Motor neuron (in vitro differentiated cells): Measurements from ENCODE around the gene MEX3C. TPM values are rescaled to one million over a fixed set of nuclear protein-coding genes. Genes with fewer than 3 reads are reported as not detected.

ENCODE experiments used
- ATAC-seq, 8 experiments: fragments of 200-7000 bp; cut with Tn5 transposase; replicated peaks in 6 of 8; 2 replicates each; pipeline ENCODE4 v1.8.0; 2021; ENCODE audit warnings: mild to moderate bottlenecking in 8 of 8, moderate library complexity in 8 of 8
- H3K27ac ChIP-seq, 2 donors: fragments of 250-450 bp; sonication (Bioruptor Pico); 2 replicates each; pipeline ENCODE4 v1.9.0; 2021; ENCODE audit warnings: antibody characterized with exemption in 2 of 2, mild to moderate bottlenecking in 2 of 2, moderate library complexity in 1 of 2
- H3K4me1 ChIP-seq, 2 donors: fragments of 250-450 bp; sonication (Bioruptor Pico); replicated peaks in 1 of 2; 2 replicates each; pipeline ENCODE4 v1.6.1; 2021; ENCODE audit warnings: antibody characterized with exemption in 2 of 2, mild to moderate bottlenecking in 2 of 2, moderate library complexity in 1 of 2
- H3K4me3 ChIP-seq, 5 donors: fragments of 250-450 bp; sonication (Bioruptor Pico); 2 replicates each; pipeline ENCODE4 v1.9.0; 2021; ENCODE audit warnings: antibody characterized with exemption in 5 of 5, mild to moderate bottlenecking in 5 of 5, moderate library complexity in 4 of 5
- WGBS, 10 experiments: fragments of 450-650 bp; shearing (Covaris generic); methylation state at CpG; one replicate each; pipeline ENCODE4 v1.0.0; 2022; 5-methylcytosine and 5-hydroxymethylcytosine counted together
- in situ Hi-C, 9 experiments: fragments of 400-800 bp; cut with MboI; loops; one replicate each; pipeline ENCODE4 v1.15.0; 2021; ENCODE audit warnings: low sequenced_read_pairs in 9 of 9, low pct_unique_long_range_greater_than_20kb in 2 of 9; ENCODE audit not compliant: unreplicated experiment in 9 of 9
- total RNA-seq, 8 experiments: library from RNA; unstranded; fragments of 300-600 nt; gene quantifications; 2 replicates each; pipeline versions ENCODE4 v1.2.3 to v1.2.4, GENCODE V29; 2022

MEX3C gene
- total RNA-seq, 8 experiments from 2014 or later = 26.2 to 72.2 (median 43.3) TPM

DNA sequence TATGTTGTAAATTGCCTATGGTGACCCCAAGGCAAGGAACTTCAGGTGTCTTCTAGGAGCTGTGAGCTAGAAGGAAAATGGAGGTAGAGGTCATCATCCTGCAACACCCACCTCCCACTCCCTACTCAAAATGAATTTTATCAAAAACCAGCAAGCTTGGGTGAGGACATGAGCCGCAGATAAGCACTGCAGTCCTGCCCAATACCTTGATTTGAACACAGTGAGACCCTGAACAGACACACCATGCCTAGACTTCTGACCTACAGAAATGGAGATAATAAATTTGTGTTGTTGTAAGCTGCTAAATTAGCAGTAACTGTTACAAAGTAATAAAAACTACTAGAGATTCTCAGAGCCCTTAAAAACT is 13.4 kb downstream of the MEX3C start:
- in situ Hi-C loops = no loop called here

DNA sequence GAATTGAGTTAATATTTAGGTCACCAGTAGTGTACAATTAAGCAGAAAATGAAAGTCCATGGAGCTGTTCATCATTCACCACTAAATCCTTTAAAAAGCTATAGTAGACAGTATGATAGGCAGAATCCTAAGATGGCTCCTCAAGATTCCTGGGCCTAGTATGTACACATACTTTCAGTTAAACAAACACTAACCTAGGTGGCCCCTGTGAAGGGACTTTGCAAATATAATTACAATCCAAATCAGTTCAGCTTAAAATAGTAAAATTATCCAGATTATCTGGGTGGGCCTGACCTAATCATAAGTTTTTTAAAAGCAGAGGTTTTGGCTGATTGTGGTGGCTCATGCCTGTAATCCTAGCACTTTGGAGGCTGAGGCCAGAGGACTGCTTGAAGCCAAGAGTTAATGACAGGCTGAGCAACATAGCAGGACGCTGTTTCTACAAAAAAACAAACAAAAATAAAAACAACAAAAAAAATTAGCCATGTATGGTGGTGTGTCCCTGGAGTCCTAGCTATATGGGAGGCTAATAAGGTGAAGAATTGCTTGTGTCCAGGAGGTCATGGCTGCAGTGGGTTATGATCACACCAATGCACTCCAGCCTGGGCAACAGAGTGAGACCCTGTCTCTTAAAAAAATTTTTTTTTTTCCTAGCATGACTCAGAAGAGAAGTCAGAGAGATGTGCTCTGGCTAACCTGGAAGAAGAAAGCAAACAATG is 13.9 kb downstream of the MEX3C start:
- Histone ChIP-seq H3K27ac (no peak overlapping the region), H3K4me3 (no peak overlapping the region), H3K4me1 (peaks cover 4% of the 10 kb centered on the region in 2 donors)
- in situ Hi-C loops = no loop called here
- ATAC-seq = no peak
- 83 to 100% (median 100%) methylated on average over 1 of the region's 1 CpG; no CpG with 5 or more reads in 2 of the 10 experiments for WGBS, 10 experiments

More for the DNA sequence above, 13.4 kb downstream of the MEX3C start:
- no peak overlapping the region for H3K27ac ChIP-seq
- no peak overlapping the region for H3K4me3 ChIP-seq
- peaks cover 4 to 6% of the 10 kb centered on the region in 2 donors for H3K4me1 ChIP-seq
- ATAC-seq = no peak
- 91 to 100% (median 100%) methylated on average over 1 of the region's 1 CpG; no CpG with 5 or more reads in 4 of the 10 experiments for whole genome bisulfite sequencing, 10 experiments

DNA sequence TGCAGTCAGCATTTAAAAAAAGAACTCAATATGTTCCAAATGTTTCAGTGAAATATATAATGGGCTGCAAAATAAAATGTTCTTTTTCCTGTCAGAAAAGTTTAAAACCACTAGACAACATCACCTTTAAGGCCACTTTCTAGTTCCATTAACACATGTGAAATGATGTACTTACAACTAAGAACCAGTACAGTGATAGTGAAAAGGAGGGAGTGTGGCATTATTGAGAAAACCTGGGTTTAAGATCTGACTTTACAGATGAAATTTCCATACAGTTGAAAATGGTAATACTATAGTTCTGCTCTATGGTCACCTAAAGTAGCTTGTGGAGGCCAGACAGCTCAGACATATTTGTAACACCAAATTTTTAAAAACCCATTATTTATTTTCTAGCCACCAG is 14.7 kb downstream of the MEX3C start:
- ATAC-seq = no peak
- Histone ChIP-seq H3K27ac (no peak overlapping the region), H3K4me1 (peaks cover 4% of the 10 kb centered on the region in 2 donors), H3K4me3 (no peak overlapping the region)
- in situ Hi-C loops = no loop called here

DNA sequence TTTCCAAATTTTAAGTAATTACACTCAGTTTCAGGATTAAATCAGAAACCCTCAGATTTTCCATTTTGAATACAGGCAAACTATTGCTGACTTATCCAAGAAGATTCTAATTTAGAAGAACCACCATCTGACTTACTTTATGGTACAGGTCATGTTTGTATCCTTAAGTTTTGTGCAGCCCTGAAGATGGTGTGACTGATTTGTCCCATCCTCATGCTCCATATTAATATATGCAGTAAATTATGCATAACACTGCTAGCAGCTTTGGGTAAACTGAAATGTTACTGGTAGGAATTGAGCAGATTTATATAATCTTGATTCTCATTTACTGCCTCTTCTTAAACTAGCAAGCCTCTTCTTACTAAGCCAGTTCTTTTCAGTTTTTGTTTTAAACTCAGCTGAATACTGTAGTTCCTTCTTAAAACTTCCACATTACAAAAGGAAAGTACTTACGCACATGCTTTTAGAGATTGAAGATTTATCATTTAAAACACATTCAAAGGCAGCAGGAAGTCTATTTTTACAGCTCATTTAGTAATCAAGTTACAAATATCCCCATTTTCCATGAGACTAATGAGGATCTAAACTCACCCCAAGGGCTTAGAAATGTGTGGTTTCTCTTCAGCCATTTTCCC is 25.7 kb downstream of the MEX3C start:
- in situ Hi-C loops = no loop called here
- no peak for ATAC-seq
- WGBS, 10 experiments = 78 to 100% (median 100%) methylated on average over 1 of the region's 1 CpG; no CpG with 5 or more reads in 2 of the 10 experiments

DNA sequence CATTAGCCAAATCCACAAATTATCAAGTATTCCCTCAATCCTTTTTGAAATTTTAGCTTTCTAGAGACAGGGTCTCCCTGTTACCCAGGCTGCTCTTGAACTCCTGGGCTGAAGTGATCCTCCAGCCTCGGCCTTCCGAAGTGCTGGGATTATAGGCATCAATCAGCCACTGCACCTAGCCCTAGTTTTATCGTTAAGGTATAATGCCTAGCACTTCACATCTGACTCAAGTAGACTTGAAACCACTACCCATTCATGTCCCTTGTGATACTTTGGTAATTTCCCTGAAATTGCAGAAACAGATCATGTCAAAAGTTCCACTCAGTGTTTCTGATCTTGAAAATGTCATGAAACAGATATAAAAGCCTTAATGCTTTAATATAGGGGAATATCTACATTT is 26.3 kb downstream of the MEX3C start:
- Histone ChIP-seq H3K4me3 (no peak overlapping the region), H3K27ac (no peak overlapping the region), H3K4me1 (peaks cover 0 to 11% of the 10 kb centered on the region in 2 donors)
- in situ Hi-C loops = no loop called here
- WGBS, 10 experiments = 88 to 100% (median 100%) methylated on average over 1 to 3 of the region's 3 CpGs; no CpG with 5 or more reads in 3 of the 10 experiments
- ATAC-seq = no peak

More for the DNA sequence above, 25.7 kb downstream of the MEX3C start:
- Histone ChIP-seq H3K4me3 (no peak overlapping the region), H3K4me1 (peaks cover 0 to 11% of the 10 kb centered on the region in 2 donors), H3K27ac (no peak overlapping the region)

DNA sequence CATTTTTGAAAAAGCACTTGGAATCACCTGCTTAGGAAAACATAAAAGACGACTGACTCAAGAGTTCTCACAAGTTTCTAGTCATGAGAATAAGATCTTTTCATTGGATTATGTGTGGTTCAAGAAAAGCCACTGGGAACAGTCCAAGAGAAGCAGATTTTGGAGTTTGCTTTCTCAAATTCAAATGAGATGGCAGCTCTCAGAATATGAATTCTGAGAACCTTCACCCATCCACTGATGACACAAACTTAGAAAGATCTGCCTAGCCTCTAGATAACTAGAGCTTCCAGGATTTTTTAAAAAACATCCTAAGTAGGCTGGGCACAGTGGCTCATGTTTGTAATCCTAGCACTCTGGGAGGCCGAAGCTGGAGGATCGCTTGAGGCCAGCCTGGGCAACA is 26.8 kb downstream of the MEX3C start:
- H3K27ac ChIP-seq = no peak overlapping the region
- ATAC-seq = no peak
- 80 to 100% (median 88%) methylated on average over 1 to 2 of the region's 3 CpGs; no CpG with 5 or more reads in 4 of the 10 experiments for WGBS, 10 experiments
- in situ Hi-C loops = no loop called here
- H3K4me1 ChIP-seq = peaks cover 0 to 11% of the 10 kb centered on the region in 2 donors
- no peak overlapping the region for H3K4me3 ChIP-seq

DNA sequence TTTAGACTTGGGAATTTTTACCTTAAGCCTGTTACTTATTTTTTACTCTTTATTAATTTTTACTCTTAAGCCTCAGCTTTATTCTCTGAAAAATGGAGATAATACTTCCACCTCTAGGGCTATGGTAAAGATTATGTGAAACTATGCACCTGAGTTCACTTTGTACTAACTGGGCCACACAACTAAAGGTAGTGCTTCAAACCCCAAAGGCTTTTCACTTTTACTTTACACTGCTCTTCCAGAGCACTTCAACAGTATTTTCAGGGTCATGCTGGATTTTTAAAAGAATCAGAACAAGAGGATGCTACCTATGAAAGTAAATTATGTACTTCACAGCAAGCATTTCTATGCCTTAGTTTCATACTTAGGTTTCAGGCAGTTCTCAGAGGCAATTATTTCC is 27.8 kb downstream of the MEX3C start:
- in situ Hi-C loops = no loop called here
- H3K27ac ChIP-seq = no peak overlapping the region
- no peak for ATAC-seq

DNA sequence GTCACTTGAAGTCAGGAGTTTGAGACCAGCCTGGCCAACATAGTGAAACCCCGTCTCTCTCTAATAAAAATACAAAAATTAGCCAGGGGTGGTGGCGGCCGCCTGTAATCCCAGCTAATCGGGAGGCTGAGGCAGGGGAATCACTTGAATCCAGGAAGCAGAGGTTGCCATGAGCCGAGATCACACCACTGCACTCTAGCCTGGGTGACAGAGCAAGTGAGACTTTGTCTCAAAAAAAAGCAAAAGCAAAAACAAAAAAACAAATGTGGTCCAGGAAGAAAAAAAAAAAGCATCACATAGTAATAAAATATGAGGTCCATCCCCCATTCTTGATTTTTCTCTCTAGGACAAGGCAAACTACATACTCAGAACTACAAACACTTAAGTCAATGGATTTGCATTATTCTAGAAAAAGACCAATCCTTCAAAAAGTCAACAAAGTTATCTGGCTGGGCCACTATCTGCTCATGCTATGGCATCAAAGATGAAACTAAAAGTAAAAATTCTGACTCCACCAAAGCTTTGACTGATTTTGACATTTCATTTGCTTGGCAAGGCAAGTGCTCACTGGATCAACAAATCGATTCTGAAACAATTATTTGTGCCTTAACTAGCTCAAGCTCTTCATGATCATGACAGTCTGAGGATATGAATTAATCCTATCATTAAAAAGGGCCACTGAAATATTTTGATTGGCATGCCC is 28.4 kb downstream of the MEX3C start:
- in situ Hi-C loops = no loop called here
- WGBS, 10 experiments = 34 to 100% (median 88%) methylated on average over 1 to 6 of the region's 6 CpGs
- H3K4me1 ChIP-seq = peaks cover 0 to 11% of the 10 kb centered on the region in 2 donors
- ATAC-seq = no peak
- no peak overlapping the region for H3K27ac ChIP-seq
- H3K4me3 ChIP-seq = no peak overlapping the region

More for the DNA sequence above, 27.8 kb downstream of the MEX3C start:
- H3K4me3 ChIP-seq = no peak overlapping the region
- peaks cover 0 to 11% of the 10 kb centered on the region in 2 donors for H3K4me1 ChIP-seq

DNA sequence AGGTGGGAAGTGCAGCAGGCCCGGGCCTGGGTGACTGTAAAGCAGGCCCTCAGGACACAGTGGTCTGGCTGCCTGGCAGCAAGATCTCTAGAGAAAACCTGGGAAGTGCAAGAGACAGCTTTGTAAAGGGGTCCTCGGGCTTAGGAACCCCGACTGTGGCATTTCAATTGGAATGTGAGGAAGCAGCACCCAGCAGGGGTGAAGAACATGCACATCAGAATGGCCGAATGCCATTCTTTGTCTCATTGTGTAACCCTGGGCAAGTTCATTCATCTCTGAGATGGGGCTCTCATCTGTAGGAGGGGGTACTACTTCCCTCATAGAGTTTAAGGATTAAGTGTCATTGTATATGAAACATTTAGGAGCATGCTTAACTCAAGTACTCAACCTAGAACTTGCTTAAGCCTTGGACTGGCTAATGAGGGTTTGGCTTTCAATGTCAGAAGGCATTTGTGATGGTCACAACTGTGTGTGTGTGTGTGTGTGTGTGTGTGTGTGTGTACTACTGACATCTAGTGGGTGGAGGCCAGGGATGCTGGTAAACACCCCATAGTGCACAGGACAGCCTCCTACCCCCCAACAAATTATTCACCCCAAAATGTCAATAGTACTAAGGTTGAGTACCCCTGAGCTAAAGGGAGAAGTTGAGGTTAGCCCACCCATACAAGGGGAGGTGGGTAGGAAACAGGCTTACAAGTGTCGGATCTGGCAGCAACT is 29.3 kb downstream of the MEX3C start:
- no peak overlapping the region for H3K4me3 ChIP-seq
- in situ Hi-C loops = no loop called here
- H3K4me1 ChIP-seq = peaks cover 0 to 11% of the 10 kb centered on the region in 2 donors
- no peak overlapping the region for H3K27ac ChIP-seq
- WGBS, 10 experiments = 25 to 100% (median 50%) methylated on average over 1 to 3 of the region's 5 CpGs; no CpG with 5 or more reads in 4 of the 10 experiments
- peak in 5 of 8 experiments; percentile 24 to 94 (median 83) for ATAC-seq

DNA sequence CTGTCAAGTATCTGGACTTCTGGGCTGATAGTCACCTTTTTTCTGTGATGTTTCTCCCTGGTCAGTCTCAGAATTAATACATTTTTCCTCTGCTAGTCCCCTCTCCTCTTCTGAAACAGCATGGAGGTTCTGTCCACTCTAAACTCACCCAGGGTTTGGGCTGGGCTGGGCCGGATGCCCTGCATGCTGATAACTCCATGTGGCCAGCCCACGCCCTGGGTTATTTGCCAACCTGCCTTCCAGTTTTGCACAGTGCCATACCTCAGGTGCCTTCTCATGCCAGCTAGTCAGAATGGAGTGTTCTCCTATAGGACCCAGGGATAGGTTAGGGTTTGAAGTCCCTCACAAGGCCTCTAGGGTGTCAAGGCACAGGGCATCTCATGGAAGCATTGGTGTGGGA is 32.2 kb downstream of the MEX3C start:
- Histone ChIP-seq H3K4me1 (peaks cover 0 to 11% of the 10 kb centered on the region in 2 donors), H3K27ac (no peak overlapping the region), H3K4me3 (no peak overlapping the region)
- WGBS, 10 experiments = 60 to 100% (median 71%) methylated on average over 1 to 2 of the region's 2 CpGs; no CpG with 5 or more reads in 5 of the 10 experiments
- in situ Hi-C loops = no loop called here
- no peak for ATAC-seq

DNA sequence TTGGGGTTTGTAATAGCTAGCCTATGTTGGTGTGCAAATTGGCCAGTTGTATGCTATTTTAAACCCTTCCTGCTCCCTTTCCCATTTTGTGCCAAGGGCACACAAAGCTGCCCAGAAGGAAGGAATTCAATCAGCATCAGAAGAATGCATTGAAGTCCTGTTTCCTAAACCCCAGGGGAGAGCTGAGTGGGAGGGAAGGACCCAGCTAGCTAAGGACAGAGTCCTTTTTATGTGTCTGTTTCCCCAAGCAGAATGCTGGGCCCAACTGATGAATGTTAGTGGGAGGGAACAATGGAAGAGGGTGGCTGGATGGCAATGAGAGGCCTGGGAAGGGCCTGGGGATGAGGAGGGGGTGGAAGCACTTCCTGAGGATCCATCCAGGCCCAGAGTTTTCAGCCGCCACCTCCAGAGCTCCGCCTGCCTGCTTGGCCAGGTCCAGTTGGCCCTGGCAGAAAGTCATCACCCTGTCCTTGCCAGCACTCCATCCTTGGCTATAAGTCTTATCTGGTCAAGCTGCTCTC is 32.7 kb downstream of the MEX3C start:
- ATAC-seq = peak in 5 of 8 experiments; percentile 16 to 54 (median 27)
- in situ Hi-C loops = no loop called here
- Histone ChIP-seq H3K4me3 (no peak overlapping the region), H3K27ac (no peak overlapping the region), H3K4me1 (peaks cover 0 to 11% of the 10 kb centered on the region in 2 donors)
- WGBS, 10 experiments = 100% methylated on average over 1 to 2 of the region's 2 CpGs; no CpG with 5 or more reads in 7 of the 10 experiments

DNA sequence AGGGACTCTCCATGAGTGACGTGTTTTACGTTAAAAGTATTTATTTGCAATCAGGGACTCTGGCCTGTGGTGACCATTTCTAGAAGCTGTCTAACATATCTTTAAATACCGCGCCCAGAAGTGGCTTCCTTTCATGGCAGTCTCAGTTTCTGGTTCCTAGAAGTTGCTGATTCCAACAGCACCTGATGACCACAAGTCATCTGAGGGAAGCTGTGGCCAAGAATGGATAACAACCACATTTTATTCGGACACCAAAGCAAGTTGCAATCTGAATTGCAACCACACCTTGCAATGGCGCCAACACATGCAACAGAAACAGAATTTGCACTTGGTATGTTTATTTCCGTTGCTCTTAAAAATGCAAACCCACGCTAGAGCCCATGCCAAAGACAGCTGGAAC is 33.1 kb downstream of the MEX3C start:
- Histone ChIP-seq H3K27ac (no peak overlapping the region), H3K4me3 (no peak overlapping the region), H3K4me1 (peaks cover 0 to 11% of the 10 kb centered on the region in 2 donors)
- ATAC-seq = peak in 3 of 8 experiments; percentile 62 to 75 (median 63)
- 27 to 100% (median 84%) methylated on average over 1 to 6 of the region's 8 CpGs for WGBS, 10 experiments
- in situ Hi-C loops = no loop called here
